ENCODE data around the gene MRPS2. TPM values are rescaled to one million over a fixed set of nuclear protein-coding genes. Genes with fewer than 3 reads are reported as not detected.

Gene MRPS2
- total and polyA plus RNA-seq, 9 of the 15 experiments (the other 6 are each of a cell fraction or from before 2014, with no cell fraction given): 8.0 to 167 (median 81.3) TPM

DNA sequence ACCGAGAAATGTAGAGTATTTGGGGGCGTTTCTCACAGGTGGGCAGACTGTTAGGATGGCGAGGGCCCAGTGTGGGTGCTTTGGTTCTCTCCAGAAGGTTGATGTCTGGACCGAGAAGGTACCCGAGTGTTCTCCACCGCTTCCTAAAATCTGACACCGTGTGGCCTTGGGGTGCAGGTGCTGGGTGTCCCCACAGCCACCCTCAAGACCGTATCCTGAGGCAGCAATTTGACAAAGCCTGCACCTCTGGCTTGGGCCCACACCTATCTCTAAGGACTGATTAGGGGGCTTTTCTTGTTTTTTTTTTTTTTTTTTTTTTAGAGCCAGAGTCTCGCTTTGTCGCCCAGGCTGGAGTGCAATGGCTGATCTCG lies 19.6 kb upstream of the MRPS2 start:
- intact Hi-C loops (cut with micrococcal nuclease) (no loop called here), in situ Hi-C loops (cut with MboI) (no loop called here)
- CTCF ChIA-PET (ENCODE audit: low intra/inter-chr PET ratio): no interaction called here
- H3K4me2 ChIP-seq (ENCODE audit: insufficient read depth, low read length): peak overlapping the region; percentile 84
- peak; percentile 25 for ATAC-seq
- peak overlapping the region; percentile 85; the same call in 1 of the 2 replicates for H2AFZ ChIP-seq (ENCODE audit: low read depth, low read length)
- BruUV-seq (replicated peaks): no TSS peak
- POLR2A ChIA-PET: interaction anchor here (1.1 to 2.8 kb wide), 5 partner anchors 10 to 32 kb away, joined by 3 to 13 read pairs (median 5); no protein-coding TSS in a partner anchor
- peaks cover 3 to 38% of the 10 kb centered on the region in 2 experiments; a peak in 4 of 5 replicates for H3K4me1 ChIP-seq (replicated peaks in 1 of 2; ENCODE audit: control insufficient read depth in 2 of 2, insufficient read depth in 2 of 2, low read length in 2 of 2)
- peak overlapping the region in 1 of 2 experiments; percentile 96; a peak in 2 of 4 replicates for H3K9ac ChIP-seq (ENCODE audit: insufficient read depth in 1 of 2, low read depth in 2 of 2, low read length in 2 of 2)
- H4K20me1 ChIP-seq (replicated peaks; ENCODE audit: control insufficient read depth, insufficient read depth, low read length): no peaks in the 10 kb centered on the region
- H3K27me3 ChIP-seq (ENCODE audit: control insufficient read depth in 2 of 2, insufficient read depth in 2 of 2, low read length in 2 of 2): no peaks in the 10 kb centered on the region
- peak; percentile 23 for FAIRE-seq
- H3K79me2 ChIP-seq (ENCODE audit: control insufficient read depth, insufficient read depth, low read length): peaks cover 23% of the 10 kb centered on the region
- H3K9me3 ChIP-seq (replicated peaks; ENCODE audit: control insufficient read depth, insufficient read depth, low read depth, low read length): no peaks in the 10 kb centered on the region
- TF ChIP-seq MCM2 (IDR thresholded peaks at IDR 0.05; ENCODE audit: low read depth): no peak
- TF ChIP-seq, protein P1, sequence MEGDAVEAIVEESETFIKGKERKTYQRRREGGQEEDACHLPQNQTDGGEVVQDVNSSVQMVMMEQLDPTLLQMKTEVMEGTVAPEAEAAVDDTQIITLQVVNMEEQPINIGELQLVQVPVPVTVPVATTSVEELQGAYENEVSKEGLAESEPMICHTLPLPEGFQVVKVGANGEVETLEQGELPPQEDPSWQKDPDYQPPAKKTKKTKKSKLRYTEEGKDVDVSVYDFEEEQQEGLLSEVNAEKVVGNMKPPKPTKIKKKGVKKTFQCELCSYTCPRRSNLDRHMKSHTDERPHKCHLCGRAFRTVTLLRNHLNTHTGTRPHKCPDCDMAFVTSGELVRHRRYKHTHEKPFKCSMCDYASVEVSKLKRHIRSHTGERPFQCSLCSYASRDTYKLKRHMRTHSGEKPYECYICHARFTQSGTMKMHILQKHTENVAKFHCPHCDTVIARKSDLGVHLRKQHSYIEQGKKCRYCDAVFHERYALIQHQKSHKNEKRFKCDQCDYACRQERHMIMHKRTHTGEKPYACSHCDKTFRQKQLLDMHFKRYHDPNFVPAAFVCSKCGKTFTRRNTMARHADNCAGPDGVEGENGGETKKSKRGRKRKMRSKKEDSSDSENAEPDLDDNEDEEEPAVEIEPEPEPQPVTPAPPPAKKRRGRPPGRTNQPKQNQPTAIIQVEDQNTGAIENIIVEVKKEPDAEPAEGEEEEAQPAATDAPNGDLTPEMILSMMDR (IDR thresholded peaks at IDR 0.05 in 2 of 3, conservative IDR thresholded peaks at IDR 0.05 in 1 of 3; ENCODE audit: insufficient read depth in 2 of 3, low read depth in 1 of 3, low read length in 3 of 3): peak in 1 of 3 experiments; percentile 40; a peak in 2 of 6 replicates
- TF ChIP-seq TRIM24 (IDR thresholded peaks at IDR 0.05): no peak
- no peak for TF ChIP-seq ZNF444 (CRISPR knock-in tag; IDR thresholded peaks at IDR 0.05)
- TF ChIP-seq, protein P2, sequence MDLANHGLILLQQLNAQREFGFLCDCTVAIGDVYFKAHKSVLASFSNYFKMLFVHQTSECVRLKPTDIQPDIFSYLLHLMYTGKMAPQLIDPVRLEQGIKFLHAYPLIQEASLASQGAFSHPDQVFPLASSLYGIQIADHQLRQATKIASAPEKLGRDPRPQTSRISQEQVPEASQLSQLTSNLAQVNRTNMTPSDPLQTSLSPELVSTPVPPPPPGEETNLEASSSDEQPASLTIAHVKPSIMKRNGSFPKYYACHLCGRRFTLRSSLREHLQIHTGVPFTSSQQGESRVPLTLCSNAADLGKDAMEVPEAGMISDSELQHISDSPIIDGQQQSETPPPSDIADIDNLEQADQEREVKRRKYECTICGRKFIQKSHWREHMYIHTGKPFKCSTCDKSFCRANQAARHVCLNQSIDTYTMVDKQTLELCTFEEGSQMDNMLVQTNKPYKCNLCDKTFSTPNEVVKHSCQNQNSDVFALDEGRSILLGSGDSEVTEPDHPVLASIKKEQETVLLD (IDR thresholded peaks at IDR 0.05): no peak
- DNase-seq (ENCODE audit: extremely low read depth in 1 of 4, low spot score in 3 of 4): peak in 1 of 4 experiments; percentile 16
- 47% methylated on average over 11 of the region's 11 CpGs for WGBS (ENCODE audit: insufficient coverage, low coverage, missing lambda C conversion rate)
- H3K4me3 ChIP-seq: peak overlapping the region; percentile 68
- peaks cover 27% of the 10 kb centered on the region; the same call in 1 of the 3 replicates for H3K36me3 ChIP-seq (ENCODE audit: control insufficient read depth, insufficient read depth, low read length)
- no peaks in the 10 kb centered on the region for H3K9me1 ChIP-seq (ENCODE audit: control insufficient read depth, insufficient read depth, low read length)
- no peak overlapping the region for H3K27ac ChIP-seq (ENCODE audit: extremely low read depth, low read depth, low read length)
